ENCODE data around the gene NR1I3.

DNA sequence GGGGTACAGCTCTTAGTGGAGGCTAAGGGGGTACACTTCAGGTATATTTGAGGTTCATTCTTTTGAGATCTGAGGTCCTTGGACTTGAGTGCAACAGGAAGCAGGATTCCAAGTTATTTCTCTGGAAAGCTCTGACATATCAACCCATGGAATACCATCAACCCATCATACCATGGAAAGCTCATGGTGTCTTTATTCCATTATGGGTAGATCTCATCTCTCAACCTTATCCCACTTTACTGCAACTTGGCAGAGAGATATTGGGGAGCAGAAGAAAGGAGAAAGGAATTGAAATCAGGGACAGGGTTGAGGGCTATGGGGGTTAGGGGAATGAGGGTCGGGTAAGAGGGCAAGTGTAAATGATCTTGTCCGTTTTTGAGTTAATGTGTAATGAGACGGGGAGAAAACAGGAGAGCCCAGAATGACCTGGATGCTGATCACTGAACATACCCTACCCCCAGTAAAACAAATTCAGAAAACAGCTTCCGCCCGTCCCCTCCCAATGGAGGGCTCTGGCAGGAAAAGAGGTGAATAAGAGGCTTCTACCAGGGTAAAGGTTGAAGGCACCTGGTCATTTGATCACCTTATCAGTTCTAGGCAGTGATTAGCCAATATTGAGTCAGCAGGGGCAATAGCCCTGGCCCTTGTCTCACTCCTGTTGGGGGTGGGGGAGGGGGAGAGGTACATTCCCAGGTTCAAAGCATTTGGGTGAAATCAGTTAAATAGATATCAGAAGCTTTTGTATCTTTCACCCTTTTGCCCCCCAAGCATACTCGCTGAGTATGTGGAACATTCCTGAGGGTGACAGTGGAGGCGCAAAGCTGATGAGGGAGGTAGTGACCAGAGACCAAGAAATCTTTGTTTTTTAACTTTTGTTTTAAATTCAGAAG lies 14.0 kb downstream of the NR1I3 start:
- TF ChIP-seq, protein P1, sequence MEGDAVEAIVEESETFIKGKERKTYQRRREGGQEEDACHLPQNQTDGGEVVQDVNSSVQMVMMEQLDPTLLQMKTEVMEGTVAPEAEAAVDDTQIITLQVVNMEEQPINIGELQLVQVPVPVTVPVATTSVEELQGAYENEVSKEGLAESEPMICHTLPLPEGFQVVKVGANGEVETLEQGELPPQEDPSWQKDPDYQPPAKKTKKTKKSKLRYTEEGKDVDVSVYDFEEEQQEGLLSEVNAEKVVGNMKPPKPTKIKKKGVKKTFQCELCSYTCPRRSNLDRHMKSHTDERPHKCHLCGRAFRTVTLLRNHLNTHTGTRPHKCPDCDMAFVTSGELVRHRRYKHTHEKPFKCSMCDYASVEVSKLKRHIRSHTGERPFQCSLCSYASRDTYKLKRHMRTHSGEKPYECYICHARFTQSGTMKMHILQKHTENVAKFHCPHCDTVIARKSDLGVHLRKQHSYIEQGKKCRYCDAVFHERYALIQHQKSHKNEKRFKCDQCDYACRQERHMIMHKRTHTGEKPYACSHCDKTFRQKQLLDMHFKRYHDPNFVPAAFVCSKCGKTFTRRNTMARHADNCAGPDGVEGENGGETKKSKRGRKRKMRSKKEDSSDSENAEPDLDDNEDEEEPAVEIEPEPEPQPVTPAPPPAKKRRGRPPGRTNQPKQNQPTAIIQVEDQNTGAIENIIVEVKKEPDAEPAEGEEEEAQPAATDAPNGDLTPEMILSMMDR (IDR thresholded peaks at IDR 0.05): no peak
- no peak for TF ChIP-seq POLR2A (IDR thresholded peaks at IDR 0.05)
- no peak for TF ChIP-seq EP300 (IDR thresholded peaks at IDR 0.05)

Data from ovary (tissue), 3 donors.